IPS-11a (cell line): Measurements from ENCODE around the gene ENTR1.

Experiments
- H3K4me3 ChIP-seq: one replicate; pipeline ENCODE4 v1.5.1; 2013; ENCODE audit warnings: low read depth, low read length, control low read depth

The ENTR1 gene

GRCh38 chr9:136378170-136379002 lies 32.0 kb downstream of the ENTR1 start:
- H3K4me3 ChIP-seq: no peak overlapping the region

- H3K4me3 ChIP-seq: no peak overlapping the region
Measured at GRCh38 chr9:136377341-136378169, 32.9 kb downstream of the ENTR1 start.

- H3K4me3 ChIP-seq: no peak overlapping the region
Measured at GRCh38 chr9:136376457-136376856, 34.0 kb downstream of the ENTR1 start.

- no peak overlapping the region for H3K4me3 ChIP-seq
Measured at GRCh38 chr9:136375096-136375495, 35.3 kb downstream of the ENTR1 start.

GRCh38 chr9:136374183-136374575 lies 36.2 kb downstream of the ENTR1 start:
- no peak overlapping the region for H3K4me3 ChIP-seq

- H3K4me3 ChIP-seq: no peak within 1 kb of the TSS
Measured at GRCh38 chr9:136373300-136374182, 36.9 kb downstream of the ENTR1 start, which contains the start of gene CARD9. CARD9 (minus strand) TSS chr9:136373669; CDS start chr9:136372078, 1,591 bp downstream.

GRCh38 chr9:136372561-136373299 lies 37.7 kb downstream of the ENTR1 start:
- H3K4me3 ChIP-seq: no peak overlapping the region

- H3K4me3 ChIP-seq: no peak overlapping the region
Measured at GRCh38 chr9:136372006-136372405, 38.4 kb downstream of the ENTR1 start.

- H3K4me3 ChIP-seq: no peak overlapping the region
Measured at GRCh38 chr9:136371533-136371880, 38.9 kb downstream of the ENTR1 start.

- no peak overlapping the region for H3K4me3 ChIP-seq
Measured at GRCh38 chr9:136370687-136371532, 39.5 kb downstream of the ENTR1 start.

- no peak overlapping the region for H3K4me3 ChIP-seq
Measured at GRCh38 chr9:136370037-136370436, 40.4 kb downstream of the ENTR1 start.

GRCh38 chr9:136368190-136368589 lies 42.2 kb downstream of the ENTR1 start:
- H3K4me3 ChIP-seq: no peak overlapping the region

GRCh38 chr9:136367296-136368145 lies 42.9 kb downstream of the ENTR1 start:
- H3K4me3 ChIP-seq: no peak overlapping the region

- no peak overlapping the region for H3K4me3 ChIP-seq
Measured at GRCh38 chr9:136366826-136367225, 43.6 kb downstream of the ENTR1 start.

- H3K4me3 ChIP-seq: no peak overlapping the region
Measured at GRCh38 chr9:136365775-136366222, 44.6 kb downstream of the ENTR1 start.

GRCh38 chr9:136364942-136365774 lies 45.3 kb downstream of the ENTR1 start:
- no peak overlapping the region for H3K4me3 ChIP-seq

GRCh38 chr9:136363949-136364748 lies 46.3 kb downstream of the ENTR1 start:
- peak overlapping the region; percentile 69 for H3K4me3 ChIP-seq
